ENCODE measurements around the gene SIX3. TPM values are rescaled to one million over a fixed set of nuclear protein-coding genes. Genes with fewer than 3 reads are reported as not detected.

Gene SIX3
- total and polyA plus RNA-seq, 2 experiments from 2014 or later: 0.21 to 0.28 TPM

DNA sequence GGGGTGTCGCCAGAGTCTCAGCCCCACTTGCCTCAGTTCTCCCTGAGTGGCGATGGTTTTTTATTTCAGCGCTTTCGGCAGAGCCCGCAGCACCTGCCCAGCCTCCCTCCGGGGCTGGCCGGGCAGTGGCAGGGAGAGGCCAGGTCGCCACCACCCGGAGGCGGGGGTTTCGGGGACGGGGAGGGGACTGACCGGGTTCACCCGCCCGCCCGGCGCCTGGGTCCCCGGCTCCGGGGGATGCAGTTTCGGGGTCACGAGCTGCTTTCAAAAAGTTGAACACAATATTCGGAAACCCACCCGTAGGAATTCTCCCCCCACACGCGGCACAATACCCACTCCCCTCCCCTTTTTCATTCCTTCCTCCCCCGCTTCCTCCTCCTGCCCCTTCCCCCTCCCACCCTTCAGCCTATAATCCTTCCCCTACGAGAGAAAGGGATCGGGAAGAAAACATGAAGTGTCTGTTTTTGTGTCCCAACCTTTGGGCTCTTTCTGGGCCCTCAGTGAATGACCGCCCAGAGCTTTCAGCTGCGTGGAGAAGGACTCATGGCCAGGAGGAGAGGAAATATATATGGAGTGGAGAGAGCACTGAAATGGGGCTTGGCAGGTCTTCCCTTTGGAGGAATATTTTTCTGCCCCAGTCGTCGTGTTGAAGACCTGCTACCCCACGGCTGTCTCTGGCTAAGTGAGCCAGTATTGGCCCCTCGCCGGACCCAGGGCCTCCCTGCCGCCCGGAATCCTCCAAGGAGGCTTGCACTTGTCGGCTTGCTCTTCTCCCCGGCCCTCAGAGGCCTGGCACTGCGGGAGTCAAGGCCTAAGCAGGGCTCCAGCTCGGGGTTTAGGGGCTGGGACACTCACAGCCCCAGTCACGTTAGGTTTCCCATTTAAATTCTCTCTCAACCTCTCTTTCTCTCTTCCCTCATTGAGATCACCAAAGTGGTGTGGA is 2.1 kb upstream of the SIX3 start (continued):
- TF ChIP-seq, protein P1, sequence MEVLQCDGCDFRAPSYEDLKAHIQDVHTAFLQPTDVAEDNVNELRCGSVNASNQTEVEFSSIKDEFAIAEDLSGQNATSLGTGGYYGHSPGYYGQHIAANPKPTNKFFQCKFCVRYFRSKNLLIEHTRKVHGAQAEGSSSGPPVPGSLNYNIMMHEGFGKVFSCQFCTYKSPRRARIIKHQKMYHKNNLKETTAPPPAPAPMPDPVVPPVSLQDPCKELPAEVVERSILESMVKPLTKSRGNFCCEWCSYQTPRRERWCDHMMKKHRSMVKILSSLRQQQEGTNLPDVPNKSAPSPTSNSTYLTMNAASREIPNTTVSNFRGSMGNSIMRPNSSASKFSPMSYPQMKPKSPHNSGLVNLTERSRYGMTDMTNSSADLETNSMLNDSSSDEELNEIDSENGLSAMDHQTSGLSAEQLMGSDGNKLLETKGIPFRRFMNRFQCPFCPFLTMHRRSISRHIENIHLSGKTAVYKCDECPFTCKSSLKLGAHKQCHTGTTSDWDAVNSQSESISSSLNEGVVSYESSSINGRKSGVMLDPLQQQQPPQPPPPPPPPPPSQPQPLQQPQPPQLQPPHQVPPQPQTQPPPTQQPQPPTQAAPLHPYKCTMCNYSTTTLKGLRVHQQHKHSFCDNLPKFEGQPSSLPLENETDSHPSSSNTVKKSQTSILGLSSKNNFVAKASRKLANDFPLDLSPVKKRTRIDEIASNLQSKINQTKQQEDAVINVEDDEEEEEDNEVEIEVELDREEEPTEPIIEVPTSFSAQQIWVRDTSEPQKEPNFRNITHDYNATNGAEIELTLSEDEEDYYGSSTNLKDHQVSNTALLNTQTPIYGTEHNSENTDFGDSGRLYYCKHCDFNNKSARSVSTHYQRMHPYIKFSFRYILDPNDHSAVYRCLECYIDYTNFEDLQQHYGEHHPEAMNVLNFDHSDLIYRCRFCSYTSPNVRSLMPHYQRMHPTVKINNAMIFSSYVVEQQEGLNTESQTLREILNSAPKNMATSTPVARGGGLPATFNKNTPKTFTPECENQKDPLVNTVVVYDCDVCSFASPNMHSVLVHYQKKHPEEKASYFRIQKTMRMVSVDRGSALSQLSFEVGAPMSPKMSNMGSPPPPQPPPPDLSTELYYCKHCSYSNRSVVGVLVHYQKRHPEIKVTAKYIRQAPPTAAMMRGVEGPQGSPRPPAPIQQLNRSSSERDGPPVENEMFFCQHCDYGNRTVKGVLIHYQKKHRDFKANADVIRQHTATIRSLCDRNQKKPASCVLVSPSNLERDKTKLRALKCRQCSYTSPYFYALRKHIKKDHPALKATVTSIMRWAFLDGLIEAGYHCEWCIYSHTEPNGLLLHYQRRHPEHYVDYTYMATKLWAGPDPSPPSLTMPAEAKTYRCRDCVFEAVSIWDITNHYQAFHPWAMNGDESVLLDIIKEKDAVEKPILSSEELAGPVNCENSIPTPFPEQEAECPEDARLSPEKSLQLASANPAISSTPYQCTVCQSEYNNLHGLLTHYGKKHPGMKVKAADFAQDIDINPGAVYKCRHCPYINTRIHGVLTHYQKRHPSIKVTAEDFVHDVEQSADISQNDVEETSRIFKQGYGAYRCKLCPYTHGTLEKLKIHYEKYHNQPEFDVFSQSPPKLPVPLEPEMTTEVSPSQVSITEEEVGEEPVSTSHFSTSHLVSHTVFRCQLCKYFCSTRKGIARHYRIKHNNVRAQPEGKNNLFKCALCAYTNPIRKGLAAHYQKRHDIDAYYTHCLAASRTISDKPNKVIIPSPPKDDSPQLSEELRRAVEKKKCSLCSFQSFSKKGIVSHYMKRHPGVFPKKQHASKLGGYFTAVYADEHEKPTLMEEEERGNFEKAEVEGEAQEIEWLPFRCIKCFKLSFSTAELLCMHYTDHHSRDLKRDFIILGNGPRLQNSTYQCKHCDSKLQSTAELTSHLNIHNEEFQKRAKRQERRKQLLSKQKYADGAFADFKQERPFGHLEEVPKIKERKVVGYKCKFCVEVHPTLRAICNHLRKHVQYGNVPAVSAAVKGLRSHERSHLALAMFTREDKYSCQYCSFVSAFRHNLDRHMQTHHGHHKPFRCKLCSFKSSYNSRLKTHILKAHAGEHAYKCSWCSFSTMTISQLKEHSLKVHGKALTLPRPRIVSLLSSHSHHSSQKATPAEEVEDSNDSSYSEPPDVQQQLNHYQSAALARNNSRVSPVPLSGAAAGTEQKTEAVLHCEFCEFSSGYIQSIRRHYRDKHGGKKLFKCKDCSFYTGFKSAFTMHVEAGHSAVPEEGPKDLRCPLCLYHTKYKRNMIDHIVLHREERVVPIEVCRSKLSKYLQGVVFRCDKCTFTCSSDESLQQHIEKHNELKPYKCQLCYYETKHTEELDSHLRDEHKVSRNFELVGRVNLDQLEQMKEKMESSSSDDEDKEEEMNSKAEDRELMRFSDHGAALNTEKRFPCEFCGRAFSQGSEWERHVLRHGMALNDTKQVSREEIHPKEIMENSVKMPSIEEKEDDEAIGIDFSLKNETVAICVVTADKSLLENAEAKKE (CRISPR knock-in tag; IDR thresholded peaks at IDR 0.05): no peak
- TF ChIP-seq STAT1 (IDR thresholded peaks at IDR 0.05; ENCODE audit: unreplicated experiment) (no peak), EZH2 (IDR thresholded peaks at IDR 0.05; ENCODE audit: low read depth, unreplicated experiment) (peak; percentile 47)

DNA sequence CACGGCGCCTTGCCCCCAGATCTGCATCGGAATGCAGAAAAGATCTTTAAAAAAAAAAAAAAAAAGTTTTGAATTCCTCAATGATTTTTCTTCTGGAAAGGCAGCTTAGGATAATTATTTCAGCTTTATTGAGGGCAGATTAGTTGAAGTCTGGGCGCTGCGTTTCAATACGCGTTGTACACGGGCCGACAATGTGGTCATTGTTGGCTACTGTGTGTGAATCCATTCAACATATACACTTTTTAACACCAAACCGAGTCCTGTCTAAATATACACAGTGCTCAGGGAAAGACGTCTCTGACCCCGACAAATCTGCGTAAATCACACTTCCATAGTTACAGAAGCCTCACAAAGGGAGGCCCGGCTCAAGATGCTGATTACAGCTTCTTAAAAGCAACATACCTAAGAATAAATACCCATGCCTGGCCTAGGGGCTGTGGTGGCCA is 1.4 kb upstream of the SIX3 start:
- Mint-ChIP-seq H3K27me3 (ENCODE audit: insufficient read depth, low read depth, poor library complexity) (peaks cover 95% of the 10 kb centered on the region), H3K4me3 (peak overlapping the region; percentile 65), H3K36me3 (ENCODE audit: low read depth) (no peaks in the 10 kb centered on the region; the same call in 2 of the 3 replicates), H3K9me3 (peaks cover 3% of the 10 kb centered on the region; the same call in 1 of the 3 replicates), H3K4me1 (peaks cover 55% of the 10 kb centered on the region), H3K27ac (no peak overlapping the region)
- peak overlapping the region; percentile 66 for H3K4me3 ChIP-seq
- peaks cover 34% of the 10 kb centered on the region for H3F3A ChIP-seq (replicated peaks; ENCODE audit: low read depth)
- H3K36me3 ChIP-seq (ENCODE audit: insufficient read depth): no peaks in the 10 kb centered on the region
- H3K27ac ChIP-seq (ENCODE audit: low read depth): no peak overlapping the region
- ATAC-seq: no peak
- H3K79me2 ChIP-seq (replicated peaks; ENCODE audit: insufficient read depth): no peaks in the 10 kb centered on the region
- no peak overlapping the region for H2AFZ ChIP-seq
- H4K20me1 ChIP-seq (replicated peaks; ENCODE audit: insufficient read depth): no peaks in the 10 kb centered on the region; the same call in 1 of the 2 replicates
- H3K4me1 ChIP-seq (ENCODE audit: insufficient read depth): peaks cover 61% of the 10 kb centered on the region
- peak overlapping the region; percentile 94 for H3K4me2 ChIP-seq
- no peak for DNase-seq (ENCODE audit: low spot score)
- TF ChIP-seq EZH2phosphoT487 (IDR thresholded peaks at IDR 0.05; ENCODE audit: unreplicated experiment): peak; percentile 79
- no peak for TF ChIP-seq STAT1 (IDR thresholded peaks at IDR 0.05; ENCODE audit: unreplicated experiment)
- no peak for TF ChIP-seq JUNB (IDR thresholded peaks at IDR 0.05; ENCODE audit: unreplicated experiment)
- TF ChIP-seq ZNF114 (CRISPR knock-in tag; IDR thresholded peaks at IDR 0.05): no peak
- no peak for TF ChIP-seq ZNF331 (CRISPR knock-in tag; IDR thresholded peaks at IDR 0.05; ENCODE audit: low read depth)
- TF ChIP-seq EZH2 (IDR thresholded peaks at IDR 0.05; ENCODE audit: low read depth, unreplicated experiment): peak; percentile 96
- H3K9me2 ChIP-seq (ENCODE audit: insufficient read depth): no peaks in the 10 kb centered on the region
- H3K27me3 ChIP-seq (ENCODE audit: insufficient read depth): peaks cover 100% of the 10 kb centered on the region

All from GM23338 (cell line).